ENCODE measurements around the gene SSC4D.
"Not testable (repeated sequence)": the region's sequence is repeated elsewhere in the genome, so short reads cannot be mapped to it uniquely, and the experiment has no call there.

The SSC4D gene

GRCh38 chr7:76409537-76409936, at the start of gene SSC4D:
SSC4D (minus strand) TSS chr7:76409697; CDS start chr7:76404439, 5,258 bp downstream.
- in situ Hi-C loops (cut with HindIII; ENCODE audit: low sequenced_read_pairs) = no loop called here

- in situ Hi-C loops (cut with HindIII; ENCODE audit: low sequenced_read_pairs) = not testable (repeated sequence)
Observed at GRCh38 chr7:76458504-76458903, 49.0 kb upstream of the SSC4D start.

- in situ Hi-C loops (cut with HindIII; ENCODE audit: low sequenced_read_pairs) = not testable (repeated sequence)
Observed at GRCh38 chr7:76457017-76457416, 47.5 kb upstream of the SSC4D start.

- in situ Hi-C loops (cut with HindIII; ENCODE audit: low sequenced_read_pairs) = not testable (repeated sequence)
Observed at GRCh38 chr7:76445577-76446008, 36.1 kb upstream of the SSC4D start.

DNA sequence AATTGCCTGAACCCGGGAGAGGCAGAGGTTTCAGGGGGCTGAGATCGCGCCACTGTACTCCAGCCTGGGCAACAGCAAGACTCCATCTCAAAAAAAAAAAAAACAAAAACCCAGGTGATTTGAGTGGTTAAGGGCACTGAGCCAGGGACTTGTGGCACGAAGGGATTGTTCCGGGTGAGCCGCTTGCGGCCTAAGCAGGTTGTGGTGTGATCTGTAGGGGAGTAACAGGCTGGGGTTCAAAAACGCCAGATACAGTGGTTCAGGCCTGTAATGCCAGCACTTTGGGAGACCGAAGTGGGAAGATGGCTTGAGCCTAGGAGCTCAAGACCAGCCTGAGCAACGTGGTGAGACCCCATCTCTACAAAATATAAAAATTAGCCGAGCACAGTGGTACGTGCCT, 34.3 kb upstream of the SSC4D start:
- in situ Hi-C loops (cut with HindIII; ENCODE audit: low sequenced_read_pairs) = not testable (repeated sequence)

- in situ Hi-C loops (cut with HindIII; ENCODE audit: low sequenced_read_pairs) = not testable (repeated sequence)
Observed at GRCh38 chr7:76442664-76443446, 33.4 kb upstream of the SSC4D start.

- in situ Hi-C loops (cut with HindIII; ENCODE audit: low sequenced_read_pairs) = not testable (repeated sequence)
Observed at GRCh38 chr7:76441792-76442191, 32.3 kb upstream of the SSC4D start.

DNA sequence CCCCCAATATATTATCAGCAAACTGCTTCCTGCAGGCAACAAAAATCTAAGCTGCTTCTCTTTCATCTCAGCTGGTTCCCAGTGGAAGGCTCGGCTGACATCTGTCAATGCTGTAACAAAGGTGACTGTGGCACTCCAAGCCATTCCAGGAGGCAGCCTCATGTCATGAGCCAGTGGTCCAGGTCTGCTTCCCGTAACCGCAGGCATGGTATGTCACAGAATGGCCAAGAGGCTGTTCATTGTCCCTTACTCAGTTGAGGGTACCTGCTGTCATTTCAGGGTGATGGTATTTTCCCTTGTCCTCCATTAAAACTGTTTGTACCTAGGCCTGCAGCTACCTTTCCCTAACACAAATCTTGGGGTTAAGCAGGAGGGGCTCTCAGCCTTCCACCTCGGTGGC, 30.9 kb upstream of the SSC4D start:
- in situ Hi-C loops (cut with HindIII; ENCODE audit: low sequenced_read_pairs) = not testable (repeated sequence)

- in situ Hi-C loops (cut with HindIII; ENCODE audit: low sequenced_read_pairs) = not testable (repeated sequence)
Observed at GRCh38 chr7:76439120-76439888, 29.8 kb upstream of the SSC4D start.

- in situ Hi-C loops (cut with HindIII; ENCODE audit: low sequenced_read_pairs) = not testable (repeated sequence)
Observed at GRCh38 chr7:76437873-76438272, 28.4 kb upstream of the SSC4D start.

DNA sequence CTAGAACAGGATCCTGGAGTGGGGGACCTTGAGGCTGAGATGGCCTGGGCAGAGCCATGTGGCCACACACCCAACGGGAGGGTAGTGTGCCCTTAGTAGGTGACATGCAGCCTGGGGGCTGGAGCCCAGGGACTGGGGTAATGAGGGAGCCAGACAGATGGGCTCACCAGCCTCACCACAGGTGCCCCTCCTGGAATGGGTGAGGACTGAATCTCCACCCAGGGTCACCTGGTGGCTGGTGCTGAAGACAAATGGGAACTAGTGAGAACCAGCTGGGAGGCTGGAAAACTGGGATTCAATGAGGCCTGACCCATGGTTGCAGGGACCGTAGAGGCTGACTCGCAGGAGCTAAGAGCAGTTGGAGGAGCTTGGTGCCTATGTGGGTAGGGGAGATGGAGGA, 21.3 kb upstream of the SSC4D start:
- in situ Hi-C loops (cut with HindIII; ENCODE audit: low sequenced_read_pairs) = no loop called here

DNA sequence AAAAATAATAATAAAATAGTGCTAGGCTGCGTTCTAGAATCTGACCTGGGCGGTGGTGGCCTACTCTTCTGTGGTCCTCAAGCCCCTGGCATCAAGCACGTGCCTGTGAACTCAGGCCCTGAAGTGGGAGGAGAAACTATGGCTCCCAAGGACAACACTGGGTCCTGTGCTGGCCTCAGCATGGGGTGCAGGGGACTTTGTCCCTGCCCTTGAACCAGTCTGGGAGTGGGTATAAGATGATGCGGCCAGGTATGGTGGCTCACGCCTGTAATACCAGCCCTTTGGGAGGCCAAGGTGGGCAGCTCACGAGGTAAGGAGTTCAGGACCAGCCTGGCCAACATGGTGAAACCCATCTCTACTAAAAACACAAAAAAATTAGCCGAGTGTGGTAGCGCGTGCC, 20.7 kb upstream of the SSC4D start:
- in situ Hi-C loops (cut with HindIII; ENCODE audit: low sequenced_read_pairs) = no loop called here

DNA sequence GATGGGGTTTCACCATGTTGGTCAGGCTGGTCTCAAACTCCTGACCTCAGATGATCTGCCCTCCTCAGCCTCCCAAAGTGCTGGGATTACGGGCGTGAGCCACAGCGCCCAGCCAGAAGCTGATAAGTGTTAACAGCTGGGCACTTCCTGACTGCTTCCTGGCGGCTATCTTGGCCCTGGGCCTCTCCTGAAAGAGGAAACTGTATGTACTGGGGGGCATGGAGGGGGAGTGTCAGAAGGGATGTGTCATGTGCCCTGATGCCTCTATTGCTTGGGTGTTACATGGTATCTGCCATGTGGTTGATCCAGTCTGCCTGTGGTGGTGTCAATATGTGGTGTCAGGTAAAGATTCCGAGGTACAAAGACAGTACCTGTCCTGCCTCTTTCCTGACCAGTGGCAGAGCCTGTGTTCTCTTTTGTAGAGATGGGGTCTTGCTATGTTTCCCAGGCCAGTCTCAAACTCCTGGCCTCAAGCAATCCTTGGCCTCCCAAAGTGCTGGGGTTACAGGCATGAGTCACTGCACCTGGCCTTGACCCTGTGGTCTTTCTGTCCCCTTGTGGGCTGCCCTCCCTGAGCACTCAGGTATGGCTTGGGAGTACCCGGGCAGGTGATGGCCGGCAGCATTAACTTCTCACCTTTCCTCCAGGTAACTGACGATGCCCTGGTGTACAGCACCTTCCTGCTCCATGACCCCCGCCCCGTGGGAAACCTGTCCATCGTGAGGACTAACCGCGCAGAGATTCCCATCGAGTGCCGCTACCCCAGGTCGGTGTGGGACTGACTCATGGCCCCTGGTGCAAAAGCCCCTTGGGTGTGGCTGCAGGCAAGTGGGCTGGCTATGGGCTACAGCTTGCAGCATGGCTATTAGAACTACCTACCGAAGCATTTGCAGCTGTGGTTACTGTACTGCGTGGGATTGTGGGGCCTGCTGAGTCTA, 19.6 kb upstream of the SSC4D start:
- in situ Hi-C loops (cut with HindIII; ENCODE audit: low sequenced_read_pairs) = loop anchor here (10.0 kb wide), 2 partner anchors 124 to 234 kb away; partner anchors contain the start of gene HSPB1

DNA sequence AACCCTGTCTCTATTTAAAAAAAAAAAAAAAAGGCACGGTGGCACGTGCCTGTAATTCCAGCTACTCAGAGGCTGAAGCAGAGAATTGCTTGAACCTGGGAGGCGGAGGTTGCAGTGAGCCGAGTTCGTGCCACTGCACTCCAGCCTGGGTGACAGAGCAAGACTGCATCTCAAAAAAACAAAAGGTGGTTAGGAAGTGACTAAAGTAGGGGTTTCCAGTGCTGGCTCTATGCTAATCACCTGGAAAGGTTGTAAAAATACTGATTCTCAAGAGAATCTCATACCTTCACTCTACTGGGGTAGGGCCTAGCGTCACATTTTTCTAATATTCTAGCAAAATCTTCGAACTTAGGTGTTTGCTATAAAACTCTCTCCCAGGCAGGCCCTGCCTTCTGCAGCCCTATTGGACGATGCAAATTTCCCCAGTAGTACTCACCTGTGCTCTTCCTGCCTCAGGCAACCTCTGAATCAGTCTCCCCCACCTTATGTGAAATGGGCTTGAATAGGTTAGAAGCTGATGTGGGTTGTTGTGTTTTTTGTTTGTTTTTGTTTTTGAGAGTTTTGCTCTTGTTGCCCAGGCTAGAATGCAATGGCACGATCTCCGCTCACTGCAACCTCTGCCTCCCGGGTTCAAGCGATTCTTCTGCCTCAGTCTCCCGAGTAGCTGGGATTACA, 18.8 kb upstream of the SSC4D start:
- in situ Hi-C loops (cut with HindIII; ENCODE audit: low sequenced_read_pairs) = loop anchor here (10.0 kb wide), 2 partner anchors 123 to 233 kb away; partner anchors contain the start of gene HSPB1

- in situ Hi-C loops (cut with HindIII; ENCODE audit: low sequenced_read_pairs) = loop anchor here (10.0 kb wide), 2 partner anchors 123 to 233 kb away; partner anchors contain the start of gene HSPB1
Observed at GRCh38 chr7:76427635-76428034, 18.1 kb upstream of the SSC4D start.

DNA sequence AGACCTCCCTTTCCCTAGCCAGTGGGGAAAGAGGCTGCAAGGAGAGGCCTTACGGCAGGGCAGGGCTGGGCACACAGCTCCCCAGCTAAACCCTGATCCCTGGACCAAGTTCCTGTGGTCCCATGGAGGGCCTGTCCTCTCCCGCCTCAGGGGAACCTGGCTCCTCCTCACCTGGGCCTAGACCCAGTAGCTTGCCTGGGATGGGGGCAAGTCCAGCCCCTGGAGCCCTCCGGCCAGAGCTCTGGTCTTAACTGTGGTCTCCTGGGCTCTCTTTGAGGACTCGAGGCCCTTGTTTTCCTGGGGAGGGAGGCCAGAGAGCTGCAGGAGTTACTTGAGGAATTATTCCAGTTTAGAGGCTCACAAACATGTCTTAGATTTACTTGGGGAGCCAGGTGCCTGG, 16.7 kb upstream of the SSC4D start:
- in situ Hi-C loops (cut with HindIII; ENCODE audit: low sequenced_read_pairs) = loop anchor here (10.0 kb wide), 2 partner anchors 121 to 231 kb away; partner anchors contain the start of gene HSPB1

- in situ Hi-C loops (cut with HindIII; ENCODE audit: low sequenced_read_pairs) = loop anchor here (10.0 kb wide), 2 partner anchors 121 to 231 kb away; partner anchors contain the start of gene HSPB1
Observed at GRCh38 chr7:76425558-76425957, 16.1 kb upstream of the SSC4D start.

- in situ Hi-C loops (cut with HindIII; ENCODE audit: low sequenced_read_pairs) = loop anchor here (10.0 kb wide), 2 partner anchors 120 to 230 kb away; partner anchors contain the start of gene HSPB1
Observed at GRCh38 chr7:76425156-76425555, 15.7 kb upstream of the SSC4D start.

DNA sequence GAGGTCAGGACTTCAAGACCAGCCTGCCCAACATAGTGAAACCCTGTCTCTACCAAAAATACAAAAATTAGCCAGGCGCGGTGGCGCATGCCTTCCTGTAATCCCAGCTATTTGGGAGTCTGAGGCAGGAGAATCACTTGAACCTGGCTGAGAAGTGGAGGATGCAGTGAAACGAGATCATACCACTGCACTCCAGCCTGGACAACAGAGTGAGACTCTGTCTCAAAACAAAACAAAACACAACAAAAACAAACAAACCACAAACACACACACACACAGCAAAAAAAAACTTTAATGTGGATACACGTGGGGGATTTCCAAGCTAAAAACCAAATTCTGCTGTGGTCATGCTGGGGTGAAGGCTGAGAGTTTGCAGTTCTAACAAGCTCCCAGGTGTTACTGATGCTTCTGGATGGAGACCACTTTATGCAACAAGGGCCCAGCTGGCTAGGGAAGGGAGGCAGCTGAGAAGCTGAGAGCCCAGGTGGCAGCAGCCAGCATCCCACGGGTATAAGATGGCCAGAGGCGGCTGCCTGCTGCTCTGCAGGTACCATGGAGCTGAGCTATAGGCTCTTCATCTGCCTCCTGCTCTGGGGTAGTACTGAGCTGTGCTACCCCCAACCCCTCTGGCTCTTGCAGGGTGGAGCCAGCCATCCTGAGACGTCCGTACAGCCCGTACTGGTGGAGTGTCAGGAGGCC, 15.1 kb upstream of the SSC4D start, which contains the start of gene ZP3:
ZP3 (plus strand) TSS at position 538 of the 699 bp plus-strand sequence; CDS start at position 553, 15 bp downstream.
- in situ Hi-C loops (cut with HindIII; ENCODE audit: low sequenced_read_pairs) = loop anchor here (5.0 to 10.0 kb wide), 3 partner anchors 87 to 230 kb away; partner anchors contain the start of gene HSPB1
